Measurements from ENCODE around the gene RNF212B. TPM values are rescaled to one million over a fixed set of nuclear protein-coding genes. Genes with fewer than 3 reads are reported as not detected.
A peak's percentile ranks its signal among the peaks of the same experiment; 100 is the strongest.
"Not testable (repeated sequence)": the region's sequence is repeated elsewhere in the genome, so short reads cannot be mapped to it uniquely, and the experiment has no call there.

The RNF212B gene
- total RNA-seq, 1 experiment from 2014 or later, result not detected

DNA sequence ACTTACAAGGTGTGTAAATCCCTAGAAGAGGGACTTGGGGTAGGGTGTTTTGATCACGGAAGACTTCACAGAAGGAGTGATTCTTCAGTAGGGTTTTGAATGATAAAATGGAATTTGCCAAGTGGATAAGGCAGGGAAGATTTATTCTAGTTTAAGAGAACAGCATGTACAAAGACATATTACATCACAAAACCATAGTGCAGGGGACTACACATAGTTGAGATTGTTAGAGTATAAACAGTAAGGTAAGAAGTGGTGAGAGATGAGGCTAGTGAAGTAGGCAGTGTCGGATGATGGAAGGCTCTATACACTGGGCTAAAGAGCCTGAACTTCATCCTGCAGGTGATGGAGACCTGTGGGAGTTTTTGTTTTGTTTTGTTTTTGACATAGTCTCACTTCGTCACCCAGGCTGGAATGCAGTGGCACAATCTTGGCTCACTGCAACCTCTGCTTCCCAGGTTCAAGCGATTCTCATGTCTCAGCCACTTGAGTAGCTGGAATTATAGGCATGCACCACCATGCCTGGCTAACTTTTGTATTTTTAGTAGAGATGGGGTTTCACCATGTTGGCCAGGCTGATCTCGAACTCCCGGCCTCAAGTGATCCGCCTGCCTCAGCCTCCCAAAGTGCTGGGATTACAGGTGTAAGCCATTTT, 3.5 kb downstream of the RNF212B start:
- DNase-seq (ENCODE audit: low spot score); in situ Hi-C loops (cut with HindIII; ENCODE audit: low sequenced_read_pairs): not testable (repeated sequence)

DNA sequence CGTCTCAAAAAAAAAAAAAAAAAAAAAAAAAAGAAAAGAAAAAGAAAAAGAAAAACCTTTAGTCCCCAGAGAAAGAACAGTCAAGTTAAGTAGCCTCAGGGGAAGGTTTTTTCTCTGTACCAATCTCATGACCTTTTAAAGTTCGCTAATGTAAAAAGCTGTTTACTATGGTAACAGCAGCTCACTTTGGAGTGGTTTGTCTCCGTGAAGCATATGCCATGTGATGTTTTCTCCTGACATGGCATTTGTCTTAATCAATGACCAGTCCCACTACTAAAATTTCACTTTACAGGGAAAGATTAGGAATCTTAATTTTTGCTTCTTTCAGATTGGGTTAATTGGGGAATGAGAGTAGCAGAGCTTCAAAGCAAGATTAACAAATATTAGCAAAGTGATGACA, 4.3 kb downstream of the RNF212B start:
- no peak for DNase-seq (ENCODE audit: low spot score)
- in situ Hi-C loops (cut with HindIII; ENCODE audit: low sequenced_read_pairs), result no loop called here

DNA sequence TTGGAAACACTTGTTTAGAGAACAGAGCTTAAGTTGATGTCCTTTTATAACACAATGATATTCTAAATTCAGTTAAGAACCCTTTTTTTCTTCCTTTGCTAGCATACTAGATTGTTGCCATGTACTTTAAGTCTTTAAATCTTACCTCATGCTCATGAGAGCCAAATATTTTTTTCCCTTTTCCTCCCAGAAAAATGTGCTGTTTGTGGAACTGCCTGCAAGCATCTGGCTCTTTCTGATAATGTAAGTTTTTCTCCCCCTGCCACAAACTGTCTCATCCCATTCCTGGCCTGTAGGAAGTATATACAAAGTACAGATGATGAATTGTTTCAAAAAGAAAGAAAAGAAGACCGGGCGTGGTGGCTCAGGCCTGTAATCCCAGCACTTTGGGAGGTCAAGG, 5.3 kb downstream of the RNF212B start:
- in situ Hi-C loops (cut with HindIII; ENCODE audit: low sequenced_read_pairs), result no loop called here
- no peak for DNase-seq (ENCODE audit: low spot score)

- in situ Hi-C loops (cut with HindIII; ENCODE audit: low sequenced_read_pairs), result no loop called here
Measured at GRCh38 chr14:23245282-23245681, 7.5 kb downstream of the RNF212B start.

GRCh38 chr14:23248601-23249000, 10.9 kb downstream of the RNF212B start:
- in situ Hi-C loops (cut with HindIII; ENCODE audit: low sequenced_read_pairs), result no loop called here
- DNase-seq (ENCODE audit: low spot score), result no peak

More at GRCh38 chr14:23245282-23245681, 7.5 kb downstream of the RNF212B start:
- no peak for DNase-seq (ENCODE audit: low spot score)

DNA sequence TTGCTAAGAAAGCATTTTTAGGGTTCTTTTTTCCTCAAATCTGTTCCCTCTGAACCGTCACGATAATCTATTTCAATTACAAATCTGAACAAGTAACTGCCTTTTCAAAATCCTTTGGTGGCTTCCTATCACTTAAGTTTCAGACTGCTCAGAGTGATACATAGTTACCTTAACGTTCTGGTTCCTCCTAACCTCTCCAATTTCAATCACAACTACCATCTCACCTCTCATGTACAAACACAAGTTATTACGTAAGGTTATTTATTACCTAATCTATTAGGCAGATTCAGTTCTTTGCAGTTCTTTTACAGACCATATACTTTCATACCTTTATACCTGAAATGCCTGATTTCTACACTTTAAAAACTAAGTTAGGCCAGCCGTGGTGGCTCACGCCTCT, 12.1 kb downstream of the RNF212B start:
- no peak for DNase-seq (ENCODE audit: low spot score)
- in situ Hi-C loops (cut with HindIII; ENCODE audit: low sequenced_read_pairs), result no loop called here

- in situ Hi-C loops (cut with HindIII; ENCODE audit: low sequenced_read_pairs), result no loop called here
Measured at GRCh38 chr14:23252006-23252405, 14.3 kb downstream of the RNF212B start.

DNA sequence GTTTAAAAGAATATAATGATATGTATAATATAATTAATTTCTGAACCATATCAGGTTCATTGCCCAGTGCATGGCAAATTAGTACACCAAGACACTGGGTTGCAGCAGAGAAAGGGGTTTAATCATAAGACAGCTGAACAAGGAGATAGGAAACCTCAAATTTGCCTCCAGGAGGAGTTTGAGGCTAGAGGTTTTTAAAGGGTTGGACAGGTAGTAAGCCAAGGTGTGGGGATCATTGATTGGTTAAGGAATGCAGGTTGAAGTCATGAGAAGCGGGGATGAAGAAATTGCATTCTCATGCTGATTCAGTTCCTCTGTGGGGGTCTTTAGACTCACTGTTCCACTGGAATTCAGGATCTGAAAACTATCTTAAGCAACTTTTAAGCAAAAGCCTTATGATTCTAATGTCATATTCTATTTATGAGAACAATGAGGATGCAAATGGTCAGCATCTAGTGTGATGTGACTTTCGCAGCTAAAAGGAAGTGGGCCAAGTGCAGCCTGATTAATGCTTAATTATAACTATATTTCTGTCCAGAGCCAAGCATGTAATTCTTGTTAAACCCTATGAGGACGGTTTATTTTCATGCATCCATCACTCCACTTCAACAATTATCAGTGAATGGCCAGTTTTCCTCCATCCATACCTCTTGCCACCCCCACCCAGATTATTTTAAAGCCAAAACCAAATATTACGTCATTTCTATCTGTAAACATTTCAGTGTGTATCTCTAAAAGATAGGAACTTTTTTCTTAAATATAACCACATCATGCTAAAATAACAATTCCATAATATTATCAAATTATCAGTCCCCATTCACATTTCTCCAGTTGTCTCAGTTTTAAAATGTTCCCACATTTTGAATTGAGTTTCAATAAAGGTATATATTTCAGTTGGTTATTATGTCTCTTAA, 14.9 kb downstream of the RNF212B start:
- in situ Hi-C loops (cut with HindIII; ENCODE audit: low sequenced_read_pairs), result no loop called here
- no peak for DNase-seq (ENCODE audit: low spot score)

More at GRCh38 chr14:23252006-23252405, 14.3 kb downstream of the RNF212B start:
- no peak for DNase-seq (ENCODE audit: low spot score)

DNA sequence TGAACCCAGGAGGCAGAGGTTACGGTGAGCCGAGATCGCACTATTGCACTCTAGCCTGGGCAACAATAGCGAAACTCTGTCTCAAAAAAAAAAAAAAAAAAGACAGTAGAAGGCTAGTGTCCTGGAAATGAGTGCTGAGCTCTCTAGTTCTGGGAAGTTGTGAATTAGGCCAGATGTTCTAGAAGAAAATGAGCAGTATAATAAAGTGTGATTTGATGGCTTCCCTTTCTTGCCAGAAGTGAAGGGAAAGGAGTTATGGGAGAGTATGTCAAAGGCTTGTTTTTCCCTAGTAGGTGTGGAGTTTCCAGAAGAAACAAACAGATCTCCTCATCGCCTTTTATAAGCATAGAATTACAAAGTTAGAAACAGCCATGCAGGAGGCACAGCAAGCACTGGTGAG, 20.5 kb downstream of the RNF212B start:
- no peak for DNase-seq (ENCODE audit: low spot score)
- in situ Hi-C loops (cut with HindIII; ENCODE audit: low sequenced_read_pairs), result no loop called here

GRCh38 chr14:23259426-23259825, 21.7 kb downstream of the RNF212B start:
- in situ Hi-C loops (cut with HindIII; ENCODE audit: low sequenced_read_pairs), result no loop called here
- no peak for DNase-seq (ENCODE audit: low spot score)

GRCh38 chr14:23260849-23261248, 23.1 kb downstream of the RNF212B start:
- DNase-seq (ENCODE audit: low spot score); in situ Hi-C loops (cut with HindIII; ENCODE audit: low sequenced_read_pairs): not testable (repeated sequence)

DNA sequence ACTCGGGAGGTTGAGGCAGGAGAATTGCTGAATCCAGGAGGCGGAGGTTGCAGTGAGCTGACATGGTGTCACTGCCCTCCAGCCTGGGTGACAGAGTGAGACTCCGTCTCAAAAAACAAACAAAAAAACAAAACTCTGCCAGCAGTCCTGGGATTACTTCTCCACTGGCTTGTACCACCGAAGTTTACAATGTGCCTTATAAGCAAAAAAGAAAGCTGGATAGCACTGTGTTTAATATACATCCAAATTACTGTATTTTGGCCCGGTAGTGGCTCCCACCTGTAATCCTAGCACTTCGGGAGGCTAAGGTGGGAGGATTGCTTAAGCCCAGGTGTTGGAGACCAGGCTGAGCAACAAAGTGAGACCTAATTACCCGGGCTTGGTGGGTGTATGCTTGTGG, 31.5 kb downstream of the RNF212B start:
- DNase-seq (ENCODE audit: low spot score), result no peak
- in situ Hi-C loops (cut with HindIII; ENCODE audit: low sequenced_read_pairs), result no loop called here

DNA sequence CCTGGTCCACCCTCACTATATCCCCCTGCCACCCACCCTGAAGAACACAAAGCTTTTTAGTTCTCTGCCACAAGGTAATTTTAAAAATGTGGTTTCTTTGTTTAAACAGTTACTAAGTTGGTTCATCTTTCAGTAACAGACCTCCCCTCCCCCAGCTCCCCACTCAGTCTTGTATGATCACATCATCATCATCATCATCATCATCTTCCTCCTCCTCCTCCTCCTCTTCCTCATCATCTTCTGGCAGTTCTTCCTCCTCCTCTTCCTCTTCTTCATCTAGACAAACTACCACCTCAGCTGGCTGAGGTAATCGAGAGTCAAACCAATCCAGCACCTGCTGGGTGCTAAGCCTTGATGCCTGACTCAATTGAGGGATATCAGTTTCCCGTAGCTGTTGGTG, 37.7 kb downstream of the RNF212B start:
- in situ Hi-C loops (cut with HindIII; ENCODE audit: low sequenced_read_pairs), result no loop called here
- DNase-seq (ENCODE audit: low spot score), result no peak

DNA sequence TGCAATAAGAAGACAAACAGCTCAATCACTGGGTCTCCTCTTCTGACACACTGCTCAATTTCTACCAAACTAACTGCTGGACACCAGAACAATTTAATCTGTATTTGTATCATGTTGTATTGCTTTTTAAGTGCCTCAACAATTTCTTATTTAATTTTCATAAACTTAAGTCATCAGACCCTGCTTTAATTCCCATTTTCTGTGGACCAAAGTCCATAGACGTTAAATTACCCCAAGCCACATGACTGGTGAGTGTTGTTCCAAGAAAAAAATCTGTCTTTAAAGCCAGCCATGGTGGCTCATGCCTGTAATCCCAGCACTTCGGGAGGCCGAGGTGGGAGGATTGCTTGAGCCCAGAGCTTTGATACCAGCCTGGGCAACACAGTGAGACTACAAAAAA, 39.5 kb downstream of the RNF212B start:
- no peak for DNase-seq (ENCODE audit: low spot score)
- in situ Hi-C loops (cut with HindIII; ENCODE audit: low sequenced_read_pairs), result no loop called here

GRCh38 chr14:23277928-23278327, 40.2 kb downstream of the RNF212B start:
- in situ Hi-C loops (cut with HindIII; ENCODE audit: low sequenced_read_pairs), result not testable (repeated sequence)

GRCh38 chr14:23281247-23281646, 43.5 kb downstream of the RNF212B start:
- in situ Hi-C loops (cut with HindIII; ENCODE audit: low sequenced_read_pairs), result no loop called here
- no peak for DNase-seq (ENCODE audit: low spot score)

More at GRCh38 chr14:23277928-23278327, 40.2 kb downstream of the RNF212B start:
- DNase-seq (ENCODE audit: low spot score), result not testable (repeated sequence)

DNA sequence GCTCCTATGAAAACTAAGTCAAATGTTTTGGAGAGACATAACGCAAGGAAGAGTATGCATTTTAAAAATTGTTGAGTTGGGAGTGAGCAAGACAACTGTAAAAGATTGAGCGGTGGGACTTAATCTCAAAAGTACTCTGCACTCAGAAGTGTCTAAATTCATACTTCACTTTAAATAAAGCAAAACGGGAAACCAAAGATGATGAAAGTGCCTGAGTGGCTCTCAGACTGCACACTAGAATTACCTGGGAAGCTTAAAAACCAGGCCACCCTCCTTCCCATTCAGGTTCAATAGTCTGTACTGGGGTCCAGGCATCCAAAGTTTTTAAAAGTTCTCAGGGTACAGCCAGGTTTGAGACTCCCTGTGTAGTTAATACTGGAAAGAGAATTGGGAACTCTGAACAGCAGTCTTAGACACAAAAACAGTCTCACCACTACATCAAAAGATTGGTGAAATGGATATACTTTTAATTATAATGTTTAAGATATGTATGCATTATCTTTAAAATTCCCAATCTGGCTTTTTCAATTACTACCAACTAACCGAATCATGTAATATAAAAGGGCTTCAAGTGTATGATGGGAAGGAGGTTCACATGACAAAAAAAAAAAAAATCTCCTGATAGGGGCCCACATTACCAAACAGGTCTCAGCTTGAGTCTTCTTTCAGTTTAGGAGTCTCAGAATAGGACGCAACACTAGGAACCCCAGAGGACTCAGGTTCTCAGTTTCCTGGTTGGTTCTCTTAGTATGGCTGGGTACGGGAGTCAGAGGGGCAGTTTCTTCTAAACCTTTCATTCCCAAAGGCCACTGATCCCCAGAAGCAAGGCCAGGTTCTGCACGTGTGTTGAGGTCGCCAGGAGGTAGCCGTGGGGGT, 47.2 kb downstream of the RNF212B start:
- peak; percentile 28 for DNase-seq (ENCODE audit: low spot score)
- in situ Hi-C loops (cut with HindIII; ENCODE audit: low sequenced_read_pairs), result no loop called here

- DNase-seq (ENCODE audit: low spot score), result no peak
Measured at GRCh38 chr14:23285530-23286019, 47.8 kb downstream of the RNF212B start.

More at GRCh38 chr14:23285530-23286019, 47.8 kb downstream of the RNF212B start:
- in situ Hi-C loops (cut with HindIII; ENCODE audit: low sequenced_read_pairs), result no loop called here

Data from G401 (cell line).